Measurements from ENCODE around the gene CLUH. TPM values are rescaled to one million over a fixed set of nuclear protein-coding genes. Genes with fewer than 3 reads are reported as not detected.

CLUH gene
- total RNA-seq, 6 experiments from 2014 or later: 88.9 to 224 (median 166) TPM

MicroRNA genes within 50 kb of the gene (microRNA counts, 767-probe panel; counts per million panel counts)
- microRNA hsa-miR-1253: 237 counts per million

Small RNAs within 50 kb of the gene (microRNA-seq; reads per million reads assigned to microRNA genes)
- gene MIR1253 (0 reads per million in 2 donors), gene MIR6776 (0 reads per million in 2 donors)

Small RNAs within 50 kb of the gene (small RNA-seq; reads per million reads assigned to genes)
- gene MIR1253: 0 reads per million in 2 experiments
- 0 reads per million in 2 experiments for gene MIR6776
- gene RN7SL608P: 0 reads per million in 2 experiments
- gene hsa-mir-1253: 0 reads per million in 2 experiments

Other genes with a start within 250 kb of the CLUH start
- gene METTL16, start 199.9 kb downstream of the CLUH start, total RNA-seq: 10 to 100 TPM in 1 of 6 experiments, 1 to 10 TPM in 5; 8.4 to 12.1 (median 9.3) TPM
- gene PAFAH1B1, start 118.1 kb downstream of the CLUH start, total RNA-seq: 10 to 100 TPM; 32.6 to 69.9 (median 42.2) TPM
- not detected for gene CCDC92B, start 37.9 kb upstream of the CLUH start, total RNA-seq
- 1 to 10 TPM; 1.0 to 3.8 (median 1.8) TPM for gene RAP1GAP2, start 84.7 kb upstream of the CLUH start, total RNA-seq

All from right lobe of liver (tissue), 5 donors.